GM19193 (cell line): ENCODE results near the gene FAM221B.

ENCODE experiments used
- POLR2A ChIP-seq: IDR thresholded peaks from 4 replicates; pipeline ENCODE4 v1.6.1; 2011; ENCODE audit not compliant: insufficient read depth, insufficient read length; ENCODE audit errors: extremely low read depth

FAM221B gene

GRCh38 chr9:35839926-35840325 lies 11.4 kb upstream of the FAM221B start:
- no peak for TF ChIP-seq POLR2A

- TF ChIP-seq POLR2A, result no peak
These were observed 8.1 kb upstream of the FAM221B start for GRCh38 chr9:35836595-35836994.

GRCh38 chr9:35835766-35836165 lies 7.2 kb upstream of the FAM221B start:
- TF ChIP-seq POLR2A, result no peak

- TF ChIP-seq POLR2A, result no peak
These were observed 6.7 kb upstream of the FAM221B start for GRCh38 chr9:35835216-35835632.

- TF ChIP-seq POLR2A, result no peak
These were observed 6.0 kb upstream of the FAM221B start for GRCh38 chr9:35834260-35835215.

- no peak for TF ChIP-seq POLR2A
These were observed 4.3 kb upstream of the FAM221B start for GRCh38 chr9:35832814-35833213.

- TF ChIP-seq POLR2A, result no peak
These were observed 2.5 kb upstream of the FAM221B start for GRCh38 chr9:35831040-35831439.

GRCh38 chr9:35829764-35830096 lies 1.2 kb upstream of the FAM221B start:
- no peak for TF ChIP-seq POLR2A

- peak; percentile 45 for TF ChIP-seq POLR2A
These were observed 692 bp upstream of the FAM221B start, which contains the start of gene TMEM8B for GRCh38 chr9:35829084-35829763. TSS of gene TMEM8B (plus strand) at chr9:35829228. CDS start at chr9:35829448, 220 bp downstream.

- no peak for TF ChIP-seq POLR2A
These were observed 1.0 kb downstream of the FAM221B start for GRCh38 chr9:35827486-35827885.

GRCh38 chr9:35826071-35826701 lies 2.3 kb downstream of the FAM221B start:
- TF ChIP-seq POLR2A, result no peak

GRCh38 chr9:35822926-35823325 lies 5.6 kb downstream of the FAM221B start:
- no peak for TF ChIP-seq POLR2A

GRCh38 chr9:35820076-35820475 lies 8.5 kb downstream of the FAM221B start:
- TF ChIP-seq POLR2A, result no peak

- TF ChIP-seq POLR2A, result no peak
These were observed 10.2 kb downstream of the FAM221B start for GRCh38 chr9:35818341-35818740.

GRCh38 chr9:35816708-35817107 lies 11.8 kb downstream of the FAM221B start:
- TF ChIP-seq POLR2A, result no peak
